Lung (tissue), 12 donors: ENCODE data around the gene TNNI2. TPM values are rescaled to one million over a fixed set of nuclear protein-coding genes. Genes with fewer than 3 reads are reported as not detected.

ENCODE experiments used
- ATAC-seq: fragments of 200-7000 bp; cut with Tn5 transposase; one replicate; pipeline ENCODE4 v1.9.1; 2020; ENCODE audit warnings: moderate number of reproducible peaks; ENCODE audit not compliant: insufficient read depth, low FRiP score
- DNase-seq, 3 donors: peaks; one replicate each; pipeline ENCODE4 v3.0.0-alpha.2; 2013 to 2017
- H3K27ac ChIP-seq, 2 donors: one replicate each; pipeline ENCODE4 v1.5.1; 2013; ENCODE audit warnings: mild to moderate bottlenecking in 2 of 2, moderate library complexity in 2 of 2, control low read depth in 1 of 2, inconsistent platforms in 1 of 2, low read depth in 1 of 2, low read length in 1 of 2
- H3K27me3 ChIP-seq, 3 donors: one replicate each; pipeline ENCODE4 v1.5.1; 2013; ENCODE audit warnings: low read length in 2 of 3; ENCODE audit not compliant: control insufficient read depth in 3 of 3, insufficient read depth in 3 of 3
- H3K36me3 ChIP-seq, 4 donors: one replicate each; pipeline ENCODE4 v1.5.1; 2013; ENCODE audit warnings: low read length in 4 of 4, mild to moderate bottlenecking in 1 of 4, moderate library complexity in 1 of 4; ENCODE audit not compliant: control insufficient read depth in 4 of 4, insufficient read depth in 4 of 4
- H3K4me1 ChIP-seq, 5 donors: one replicate each; pipeline ENCODE4 v1.5.1; 2013; ENCODE audit warnings: low read length in 5 of 5, mild to moderate bottlenecking in 2 of 5, moderate library complexity in 1 of 5; ENCODE audit not compliant: control insufficient read depth in 5 of 5, insufficient read depth in 5 of 5
- H3K4me3 ChIP-seq: one replicate; pipeline ENCODE4 v1.5.1; 2013; ENCODE audit warnings: mild to moderate bottlenecking, control low read depth, moderate library complexity
- H3K9ac ChIP-seq, 2 donors: one replicate each; pipeline ENCODE4 v1.5.1; 2013; ENCODE audit warnings: low read length in 2 of 2, control low read depth in 1 of 2; ENCODE audit not compliant: insufficient read depth in 1 of 2
- H3K9me3 ChIP-seq, 4 donors: one replicate each; pipeline ENCODE4 v1.5.1; 2013; ENCODE audit warnings: low read length in 3 of 4, mild to moderate bottlenecking in 1 of 4, moderate library complexity in 1 of 4; ENCODE audit not compliant: control insufficient read depth in 4 of 4, insufficient read depth in 3 of 4
- WGBS, 2 donors: extraction: QIAGEN DNeasy Blood & Tissue Kit; methylation state at CpG; one replicate each; pipeline ENCODE4 v1.1.7; 2013; 5-methylcytosine and 5-hydroxymethylcytosine counted together
- polyA plus RNA-seq, 2 donors: library from polyadenylated mRNA; stranded (reverse); fragments of 200-250 nt; gene quantifications; one replicate each; pipeline ENCODE4 v1.2.1, GENCODE V29; 2013
- total RNA-seq, 2 donors: library from RNA; depleted of rRNA in 1 of 2; stranded (reverse); fragments of >200 nt in 1 of 2; gene quantifications; one replicate each; pipeline ENCODE4 v1.2.1, GENCODE V29; 2014 to 2021
- TF ChIP-seq, protein P1 (sequence below): IDR thresholded peaks from 2 replicates; pipeline ENCODE4 v1.5.1; 2012; ENCODE audit warnings: mild to moderate bottlenecking; ENCODE audit errors: control extremely low read depth, extremely low read depth
- donor health status: control.
- donor health status: control.
- donor health status: Bipolar disorder and iron deficiency.
- donor health status: healthy.
- donor health status: DM: yes; HTN: yes; CAD: no.

The TNNI2 gene
- total and polyA plus RNA-seq, 4 donors: 3.1 to 35.8 (median 12.2) TPM

DNA sequence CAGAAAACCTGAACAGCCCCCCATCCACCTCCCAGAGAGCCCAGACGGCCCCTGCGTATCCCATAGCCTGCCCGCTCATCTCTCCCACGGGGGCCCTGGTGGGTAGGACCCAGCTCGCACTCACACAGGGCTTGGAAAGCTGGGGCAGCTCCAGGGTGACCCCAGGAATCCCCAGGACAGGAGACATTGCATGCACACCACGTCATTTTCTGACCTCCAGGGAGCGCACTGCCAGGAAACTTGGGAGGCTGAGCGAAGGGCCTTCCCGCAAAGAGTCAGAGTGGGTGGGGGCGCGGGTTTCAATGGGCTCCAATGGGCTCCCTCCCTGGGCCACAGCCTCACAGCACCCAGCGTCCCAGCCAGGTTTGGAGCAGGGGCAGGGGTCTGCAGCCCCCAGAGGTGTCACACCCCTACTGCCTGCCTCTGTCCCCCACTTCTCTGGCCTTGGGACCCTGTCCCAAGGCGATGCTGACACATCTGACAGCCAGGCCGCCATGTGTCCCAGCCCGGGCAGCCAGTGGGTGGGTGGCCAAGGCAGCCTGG, 12.2 kb upstream of the TNNI2 start:
- H3K9me3 ChIP-seq: no peaks in the 10 kb centered on the region
- H3K36me3 ChIP-seq: no peaks in the 10 kb centered on the region
- peak; percentile 61 to 75 (median 75) for DNase-seq
- WGBS, 2 donors: 64 to 77% methylated on average over 15 of the region's 15 CpGs
- H3K9ac ChIP-seq: no peak overlapping the region
- H3K27ac ChIP-seq: peak overlapping the region in 1 of 2 donors; percentile 61
- no peak for ATAC-seq
- no peak overlapping the region for H3K4me3 ChIP-seq
- peaks cover 0 to 39% (median 5%) of the 10 kb centered on the region in 5 donors for H3K4me1 ChIP-seq
- TF ChIP-seq, protein P1, sequence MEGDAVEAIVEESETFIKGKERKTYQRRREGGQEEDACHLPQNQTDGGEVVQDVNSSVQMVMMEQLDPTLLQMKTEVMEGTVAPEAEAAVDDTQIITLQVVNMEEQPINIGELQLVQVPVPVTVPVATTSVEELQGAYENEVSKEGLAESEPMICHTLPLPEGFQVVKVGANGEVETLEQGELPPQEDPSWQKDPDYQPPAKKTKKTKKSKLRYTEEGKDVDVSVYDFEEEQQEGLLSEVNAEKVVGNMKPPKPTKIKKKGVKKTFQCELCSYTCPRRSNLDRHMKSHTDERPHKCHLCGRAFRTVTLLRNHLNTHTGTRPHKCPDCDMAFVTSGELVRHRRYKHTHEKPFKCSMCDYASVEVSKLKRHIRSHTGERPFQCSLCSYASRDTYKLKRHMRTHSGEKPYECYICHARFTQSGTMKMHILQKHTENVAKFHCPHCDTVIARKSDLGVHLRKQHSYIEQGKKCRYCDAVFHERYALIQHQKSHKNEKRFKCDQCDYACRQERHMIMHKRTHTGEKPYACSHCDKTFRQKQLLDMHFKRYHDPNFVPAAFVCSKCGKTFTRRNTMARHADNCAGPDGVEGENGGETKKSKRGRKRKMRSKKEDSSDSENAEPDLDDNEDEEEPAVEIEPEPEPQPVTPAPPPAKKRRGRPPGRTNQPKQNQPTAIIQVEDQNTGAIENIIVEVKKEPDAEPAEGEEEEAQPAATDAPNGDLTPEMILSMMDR: no peak
- H3K27me3 ChIP-seq: no peaks in the 10 kb centered on the region

DNA sequence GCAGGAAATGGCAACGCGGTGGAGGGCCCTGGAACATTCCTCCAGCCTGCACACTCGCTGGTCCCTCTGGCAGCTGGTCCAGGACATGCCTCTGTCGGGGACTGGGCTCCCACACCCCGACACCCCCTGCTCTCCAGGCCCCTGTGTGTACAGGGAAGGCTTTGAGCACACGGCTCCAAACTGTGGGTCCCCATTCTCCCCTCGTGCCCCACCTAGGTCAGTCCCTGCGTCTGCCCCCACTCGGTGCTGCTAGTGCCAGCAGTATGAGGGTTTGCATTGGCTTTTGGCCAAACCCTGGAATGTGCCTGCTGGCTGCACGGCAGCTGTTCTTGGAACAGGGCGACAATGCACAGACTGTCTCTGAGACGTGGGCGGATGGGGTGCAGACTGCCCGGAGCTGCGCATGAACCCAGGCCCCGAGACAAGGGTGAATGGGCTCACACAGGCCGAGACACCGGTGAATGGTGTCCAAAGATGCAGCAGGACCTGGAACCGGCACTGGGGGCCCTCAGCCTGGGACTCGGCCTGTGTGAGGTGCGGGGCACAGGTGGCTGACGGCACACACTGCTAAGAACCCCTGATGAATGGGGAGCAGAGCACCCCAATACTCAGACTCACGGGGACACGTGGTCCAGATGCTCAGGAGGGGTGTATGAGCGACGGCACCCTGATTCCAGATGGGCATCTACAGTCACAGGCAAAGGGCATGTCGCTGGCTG, 11.5 kb upstream of the TNNI2 start:
- TF ChIP-seq, protein P1: no peak
- peak; percentile 85 to 92 (median 90) for DNase-seq
- peak; percentile 55 for ATAC-seq
- Histone ChIP-seq H3K27ac (peak overlapping the region in 1 of 2 donors; percentile 61), H3K27me3 (no peaks in the 10 kb centered on the region), H3K4me3 (no peak overlapping the region), H3K36me3 (no peaks in the 10 kb centered on the region), H3K9ac (no peak overlapping the region), H3K9me3 (no peaks in the 10 kb centered on the region), H3K4me1 (peaks cover 0 to 45% (median 7%) of the 10 kb centered on the region in 5 donors)
- WGBS, 2 donors: 52 to 77% methylated on average over 27 of the region's 27 CpGs

DNA sequence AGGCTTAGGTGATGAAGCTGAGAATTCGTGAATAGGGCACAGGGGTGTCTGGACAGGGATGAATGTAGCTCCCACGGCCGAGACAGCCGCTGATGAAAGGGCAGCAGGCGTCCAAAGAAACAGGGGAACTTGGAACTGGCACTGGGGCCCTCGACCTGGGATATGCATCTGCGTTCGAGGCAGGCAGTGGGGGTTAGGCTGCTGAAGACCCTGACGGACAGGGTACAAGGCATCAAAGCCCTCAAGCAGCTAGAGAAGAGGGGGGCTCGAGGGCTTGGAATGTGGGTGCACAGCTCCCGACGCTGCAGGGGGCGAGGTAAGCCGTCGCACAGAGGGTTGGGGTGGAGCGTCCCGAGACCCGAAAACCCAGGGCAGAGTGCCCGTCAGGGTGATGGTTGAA, 10.8 kb upstream of the TNNI2 start:
- Histone ChIP-seq H3K27me3 (no peaks in the 10 kb centered on the region), H3K9me3 (no peaks in the 10 kb centered on the region), H3K9ac (no peak overlapping the region), H3K27ac (peak overlapping the region in 1 of 2 donors; percentile 61), H3K36me3 (no peaks in the 10 kb centered on the region), H3K4me1 (peaks cover 0 to 46% (median 7%) of the 10 kb centered on the region in 5 donors), H3K4me3 (no peak overlapping the region)
- ATAC-seq: no peak
- WGBS, 2 donors: 74 to 88% methylated on average over 19 of the region's 19 CpGs
- no peak for DNase-seq
- TF ChIP-seq, protein P1: no peak
